HG02588 (cell line): ENCODE results near the gene PPP1R7.

ENCODE experiments used
- ATAC-seq: cut with Tn5 transposase; IDR thresholded peaks from one replicate; pipeline ENCODE4 v1.9.1; 2021; ENCODE audit warnings: mild to moderate bottlenecking, moderate library complexity; ENCODE audit not compliant: unreplicated experiment

Gene PPP1R7

DNA sequence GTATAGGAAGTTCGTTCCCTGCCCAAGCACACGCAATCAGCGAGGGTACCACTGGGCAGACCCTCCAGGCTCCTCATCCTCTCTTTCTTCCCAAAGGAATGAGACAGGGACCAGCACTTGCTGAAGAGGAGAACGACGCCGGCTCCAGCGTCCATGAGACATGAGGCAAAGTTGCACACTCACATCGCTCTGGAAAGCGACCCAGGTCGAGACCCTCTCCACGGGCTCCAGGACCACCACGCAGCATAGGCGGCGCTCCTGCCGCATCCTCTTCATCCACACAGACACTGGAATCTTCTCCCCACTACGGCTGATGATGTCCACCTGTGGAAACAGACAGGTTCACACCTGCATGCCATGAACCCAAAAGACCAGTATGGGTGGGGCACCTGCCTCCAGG lies 11.8 kb upstream of the PPP1R7 start:
- ATAC-seq: no peak

DNA sequence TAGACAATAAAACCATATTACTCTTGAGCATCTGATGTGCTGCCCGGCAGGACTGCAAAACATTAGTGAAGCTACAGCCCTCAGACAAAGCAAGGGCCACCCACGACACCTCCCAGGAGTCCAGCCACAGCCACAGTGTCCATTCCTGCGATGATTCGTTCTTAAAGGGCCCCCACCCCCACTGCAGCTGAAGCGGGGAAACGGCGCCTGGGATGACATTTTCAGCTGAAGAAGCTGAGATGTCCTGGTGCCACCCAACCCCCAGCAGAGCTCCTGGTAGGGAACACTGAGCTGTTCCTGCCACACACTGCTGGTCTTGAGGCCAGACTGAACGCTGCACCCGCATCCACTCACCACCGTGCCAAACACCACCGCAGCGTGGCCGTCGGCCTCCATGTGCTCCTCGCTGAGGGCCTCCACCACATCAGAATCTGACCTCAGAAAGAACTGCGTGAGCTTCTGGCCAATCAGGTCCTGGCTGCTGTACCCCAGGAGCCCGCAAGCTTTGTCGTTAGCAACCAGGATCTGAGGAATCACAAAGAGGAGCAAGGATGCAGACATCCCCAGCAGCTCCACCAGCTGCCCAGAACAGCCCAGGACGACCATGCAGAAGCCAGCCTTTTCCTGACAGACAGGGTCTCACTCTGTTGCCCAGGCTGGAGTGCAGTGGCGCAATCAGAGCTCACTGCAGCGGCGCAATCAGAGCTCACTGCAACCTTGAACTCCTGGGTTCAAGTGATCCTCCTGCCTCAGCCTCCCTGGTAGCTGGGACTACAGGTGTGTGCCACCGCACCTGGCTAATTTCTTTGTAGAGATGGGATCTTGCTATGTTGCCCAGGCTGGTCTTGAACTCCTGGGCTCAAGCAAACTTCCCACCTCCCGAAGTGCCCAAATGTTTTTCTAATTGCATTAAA lies 10.5 kb upstream of the PPP1R7 start:
- no peak for ATAC-seq

DNA sequence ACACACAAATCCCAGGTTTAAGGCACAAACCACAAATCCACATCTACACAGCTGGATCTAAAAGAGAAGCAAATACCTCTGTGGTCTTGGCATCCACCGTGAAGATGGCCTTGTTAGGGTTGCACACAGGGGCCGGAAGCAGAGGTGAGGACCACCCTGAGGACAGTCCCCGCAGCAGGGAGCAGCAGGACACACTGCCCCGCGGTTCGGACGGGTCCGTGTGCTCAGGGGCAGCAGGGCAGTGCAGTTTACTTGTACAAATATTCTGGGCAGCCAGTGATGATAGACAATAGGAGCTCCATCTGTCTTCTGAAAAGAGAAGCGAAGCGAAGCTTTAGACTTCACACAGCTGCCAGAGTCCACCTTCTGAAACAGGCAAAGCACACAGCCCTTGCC lies 9.8 kb upstream of the PPP1R7 start:
- ATAC-seq: no peak

DNA sequence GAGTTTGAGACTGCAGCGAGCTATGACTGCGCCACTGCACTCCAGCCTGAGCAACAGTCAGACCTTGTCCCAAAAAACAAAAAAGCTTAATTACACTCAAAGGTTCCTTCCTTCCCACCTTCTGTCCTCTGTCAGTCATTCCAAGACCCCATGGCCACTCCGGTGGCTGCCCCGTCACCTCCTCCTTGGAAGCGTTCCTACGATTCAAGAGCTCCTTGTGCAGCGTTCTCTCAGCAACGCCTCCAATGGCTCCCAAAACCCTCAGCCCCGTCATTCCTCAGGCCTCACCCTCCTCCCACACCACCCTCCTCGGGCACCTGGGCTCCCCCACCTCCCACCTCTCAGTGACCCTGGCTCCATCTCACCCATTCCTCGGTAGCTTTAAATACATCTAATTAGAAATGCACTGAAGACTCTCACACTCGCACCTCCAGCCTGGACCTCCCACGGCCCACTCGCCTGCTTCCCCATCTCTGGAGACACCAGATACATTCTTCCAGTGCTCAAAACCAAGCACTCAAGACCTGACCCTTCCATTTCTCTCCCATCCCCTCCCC lies 9.0 kb upstream of the PPP1R7 start:
- no peak for ATAC-seq

DNA sequence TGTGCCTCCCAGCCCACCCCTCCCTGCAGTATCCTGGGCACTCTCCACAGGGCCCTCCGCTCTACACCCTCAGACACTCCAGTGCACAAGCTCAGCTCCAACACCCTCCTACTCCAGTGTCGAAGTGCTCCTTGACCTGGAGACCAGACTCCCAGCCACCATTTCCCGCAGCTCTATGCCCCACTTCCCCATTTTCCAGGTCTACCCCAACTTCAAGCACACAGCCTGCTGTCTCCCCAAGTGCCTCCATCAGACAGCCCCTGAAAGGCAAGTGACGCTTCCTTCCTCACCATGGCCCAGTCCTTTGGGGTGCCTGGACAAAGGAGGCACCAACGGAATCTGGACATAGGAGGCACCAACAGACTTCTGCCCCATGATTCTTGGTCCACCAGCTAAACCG lies 8.2 kb upstream of the PPP1R7 start:
- ATAC-seq: no peak

DNA sequence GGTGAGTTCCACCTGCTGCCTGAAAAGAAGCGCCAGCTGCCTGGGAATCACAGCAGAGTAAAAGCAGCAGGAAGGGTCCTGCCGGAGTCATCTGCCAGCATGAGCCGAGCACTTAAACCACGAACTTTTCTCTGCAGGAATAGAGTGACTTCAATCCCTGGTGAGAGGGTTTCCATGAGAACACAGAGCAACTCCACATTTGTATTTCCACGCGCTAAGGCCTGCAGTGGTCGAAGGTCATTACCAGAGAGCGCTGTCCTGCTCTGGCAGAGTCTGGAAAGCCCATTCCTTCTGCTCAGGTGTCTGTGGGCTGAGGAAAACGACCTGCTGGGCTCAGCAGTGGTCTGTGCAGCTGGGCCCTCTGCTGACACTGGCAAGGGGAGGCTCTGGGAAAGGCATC lies 7.7 kb upstream of the PPP1R7 start:
- no peak for ATAC-seq

DNA sequence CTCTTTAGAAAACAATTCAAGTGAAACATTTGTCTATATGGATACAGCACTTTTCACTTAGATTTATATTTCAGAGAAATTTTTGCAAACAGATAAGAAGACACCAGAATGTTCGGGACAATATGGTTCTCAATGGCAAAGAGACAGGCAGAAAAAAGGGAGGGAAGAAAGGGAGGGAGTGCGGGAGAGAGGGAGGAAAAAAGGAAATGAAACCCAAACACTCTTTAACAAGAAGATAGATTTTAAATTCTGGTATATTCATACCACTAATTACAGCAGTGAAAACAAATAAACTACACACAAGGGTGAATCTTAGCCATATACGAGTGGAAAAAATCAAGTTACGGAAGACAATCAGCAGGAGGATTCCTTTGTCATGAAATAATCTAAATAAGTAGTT lies 4.0 kb upstream of the PPP1R7 start:
- no peak for ATAC-seq

DNA sequence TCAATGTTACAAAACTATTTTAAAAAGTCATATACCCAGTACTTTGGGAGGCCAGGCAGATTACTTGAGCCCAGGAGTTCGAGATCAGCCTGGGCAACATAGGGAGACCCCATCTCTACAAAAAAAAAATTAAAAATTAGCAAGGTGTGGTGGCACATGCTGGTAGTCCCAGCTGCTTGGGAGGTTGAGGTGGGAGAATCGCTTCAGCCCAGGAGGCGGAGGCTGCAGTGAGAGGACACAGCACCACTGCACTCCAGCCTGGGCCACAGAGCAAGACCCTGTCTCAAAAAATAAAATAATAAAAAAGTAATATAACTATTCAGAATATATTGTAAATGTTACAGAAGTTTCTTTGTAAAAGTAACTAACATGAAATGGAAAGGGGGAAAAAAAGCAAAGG lies 2.9 kb upstream of the PPP1R7 start:
- no peak for ATAC-seq

DNA sequence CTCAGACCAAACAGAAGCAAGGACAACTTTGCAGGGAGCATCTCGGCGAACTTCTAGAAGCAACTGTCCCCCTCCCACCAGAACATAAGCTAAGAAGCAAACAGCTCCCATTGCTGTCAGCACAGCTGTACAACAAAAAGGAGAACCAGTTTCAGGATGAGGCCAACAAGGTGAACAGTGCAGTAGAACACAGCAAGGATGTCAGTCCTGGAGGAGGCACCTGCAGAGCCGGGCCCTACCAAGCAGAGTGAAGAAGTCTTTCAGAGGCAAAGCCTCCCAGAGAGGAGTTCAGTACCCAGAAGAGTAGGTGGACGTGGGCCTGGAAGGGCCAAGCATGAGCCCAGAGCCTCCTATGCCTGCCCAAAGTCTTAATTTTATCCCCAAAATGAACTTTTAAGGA lies 2.0 kb upstream of the PPP1R7 start:
- no peak for ATAC-seq

DNA sequence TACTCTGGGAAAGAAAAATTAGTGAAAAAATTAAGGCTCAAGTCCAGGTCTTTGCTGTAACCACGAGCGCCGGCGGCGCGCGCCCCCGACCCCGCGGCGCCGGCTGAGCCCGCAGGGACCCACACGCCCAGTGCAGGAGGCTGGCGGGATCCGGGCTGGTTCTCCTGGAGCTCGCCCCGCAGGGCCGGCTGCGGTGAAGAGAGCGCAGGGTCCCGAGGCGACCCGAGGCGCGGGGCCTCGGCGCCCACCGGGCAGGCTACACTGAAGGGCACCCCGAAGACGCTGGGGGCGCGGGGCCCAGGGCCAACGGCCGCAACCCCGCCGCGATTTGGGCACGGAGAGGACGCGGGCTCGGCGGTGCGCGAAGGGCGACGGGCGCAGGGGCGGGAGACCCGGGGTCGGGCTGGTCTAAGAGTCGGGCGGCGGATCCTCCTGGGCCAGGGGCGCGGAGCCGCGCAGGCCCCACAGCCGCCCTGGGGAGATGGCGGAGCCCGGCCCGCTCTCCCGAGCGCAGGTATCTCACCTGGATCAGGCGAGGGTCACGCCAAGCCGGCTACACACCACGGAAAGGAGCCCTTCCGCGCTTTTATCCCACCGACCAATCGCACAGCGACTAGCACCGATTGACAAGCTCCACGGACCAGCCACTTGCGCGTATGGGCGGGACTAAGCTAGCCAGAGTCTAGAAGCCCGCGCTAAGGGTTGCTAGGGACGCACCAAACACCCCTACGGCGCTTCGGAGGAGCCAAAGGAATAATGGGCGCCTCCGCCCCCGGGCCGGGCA lies 1.2 kb upstream of the PPP1R7 start, which contains the start of gene PASK:
Gene PASK (minus strand): TSS at position 582 of the 784 bp plus-strand sequence. CDS start 6,440 bp downstream, outside the sequence.
- peak; percentile 64 for ATAC-seq

DNA sequence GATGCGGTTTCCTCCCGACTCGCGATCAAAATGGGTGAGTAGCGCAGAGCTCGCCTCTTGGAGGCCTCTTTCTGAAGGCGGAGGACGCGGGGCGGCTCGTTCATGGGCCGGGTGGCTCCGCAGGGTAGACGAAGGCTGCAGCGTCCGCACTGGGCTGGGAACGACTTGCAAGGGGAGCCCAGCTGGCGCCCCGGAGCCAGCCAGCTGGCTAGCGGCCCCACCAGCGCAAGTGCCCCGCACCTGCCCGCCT lies 667 bp upstream of the PPP1R7 start:
- peak; percentile 7 for ATAC-seq

DNA sequence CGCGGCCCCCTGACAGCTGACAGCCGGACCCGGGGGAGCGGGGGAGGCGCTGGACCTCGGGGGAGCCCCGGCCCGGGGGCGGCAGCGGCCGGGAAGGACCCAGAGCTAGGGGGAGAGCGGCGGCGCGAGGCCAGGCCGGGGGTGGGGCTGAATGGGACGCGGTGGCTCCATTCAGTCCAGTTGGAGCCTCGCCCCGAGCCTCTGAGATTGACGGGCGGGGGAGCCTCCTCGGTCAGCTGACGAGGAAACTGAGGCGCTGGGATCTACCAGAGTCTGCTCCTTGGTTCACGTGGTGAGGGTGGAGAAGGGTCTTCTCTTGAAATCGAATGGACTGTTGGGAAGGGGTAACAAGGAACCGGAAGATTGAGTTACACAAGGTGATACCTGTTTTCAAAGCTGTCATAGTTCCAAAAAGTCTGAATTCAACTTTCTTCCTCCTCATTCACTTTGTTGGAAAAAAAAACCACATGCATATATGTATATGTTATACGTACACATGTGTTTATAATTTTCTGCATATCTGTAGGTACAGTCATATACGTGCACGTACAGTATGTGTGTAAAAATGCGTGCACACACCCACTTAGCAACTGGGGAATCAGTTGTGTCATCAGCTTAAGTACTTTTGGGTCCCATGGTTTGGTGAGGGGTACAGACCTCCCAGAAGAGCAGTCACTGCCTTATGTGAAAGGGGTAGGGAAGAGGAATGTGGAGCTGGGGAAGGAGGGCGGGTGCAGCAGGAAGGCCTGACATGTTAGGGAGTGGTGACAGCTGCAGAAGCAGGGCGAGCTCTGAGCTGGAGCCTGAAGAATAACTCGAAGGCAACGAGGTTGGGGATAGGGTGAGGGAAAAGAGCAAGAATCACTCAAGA lies 628 bp downstream of the PPP1R7 start:
- ATAC-seq: no peak

DNA sequence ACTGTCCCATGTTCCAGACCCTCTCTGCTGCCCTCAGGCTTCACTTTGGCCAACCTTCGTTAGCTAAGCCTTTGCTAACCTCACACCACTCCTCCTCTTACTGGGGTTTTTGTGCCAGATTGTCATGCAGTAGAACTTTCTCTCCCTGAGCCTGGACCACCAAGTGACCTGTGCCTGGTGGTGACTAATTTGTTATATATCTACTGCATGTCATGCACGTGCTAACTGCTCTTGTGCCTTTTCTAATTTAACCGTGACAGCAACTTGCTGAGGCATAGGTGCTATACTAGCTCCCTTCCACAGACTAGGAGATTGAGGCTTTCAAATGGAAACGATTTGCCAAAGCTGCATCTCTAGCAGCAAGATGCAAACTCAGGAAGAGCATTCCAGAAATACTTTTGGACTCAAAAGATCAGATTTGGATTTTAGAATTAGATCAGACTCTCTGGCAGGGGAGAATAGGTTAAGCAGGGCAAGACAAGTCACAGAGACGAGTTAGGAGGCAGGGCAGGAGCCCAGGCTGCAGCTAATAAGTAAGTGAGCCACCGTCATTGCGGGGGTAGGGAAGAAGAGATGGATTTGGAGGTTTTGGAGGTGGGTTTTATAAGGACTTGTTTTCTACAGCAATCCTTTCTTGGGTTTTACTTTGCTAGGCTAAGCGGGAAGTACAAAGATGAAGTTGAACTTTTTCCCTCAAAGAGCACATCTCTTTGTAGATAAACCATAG lies 1.8 kb downstream of the PPP1R7 start:
- no peak for ATAC-seq

DNA sequence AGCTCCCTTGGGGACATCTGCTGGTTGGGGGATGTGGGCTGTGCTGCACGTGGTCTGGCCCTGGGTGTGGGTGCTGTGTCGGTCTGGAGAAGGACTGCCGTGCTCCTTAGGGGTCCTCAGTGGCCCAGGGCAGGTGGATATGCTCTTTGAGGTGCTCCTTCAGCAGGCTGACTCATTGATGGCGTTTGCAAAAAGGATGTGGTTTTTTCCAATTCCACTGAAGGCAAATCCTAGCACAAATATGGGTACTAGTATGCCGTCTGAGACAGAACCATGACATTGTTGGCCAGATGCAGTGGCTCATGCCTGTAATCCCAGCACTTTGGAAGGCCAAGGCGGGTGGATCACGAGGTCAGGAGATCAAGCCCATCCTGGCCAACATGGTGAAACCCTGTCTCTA lies 3.3 kb downstream of the PPP1R7 start:
- no peak for ATAC-seq

DNA sequence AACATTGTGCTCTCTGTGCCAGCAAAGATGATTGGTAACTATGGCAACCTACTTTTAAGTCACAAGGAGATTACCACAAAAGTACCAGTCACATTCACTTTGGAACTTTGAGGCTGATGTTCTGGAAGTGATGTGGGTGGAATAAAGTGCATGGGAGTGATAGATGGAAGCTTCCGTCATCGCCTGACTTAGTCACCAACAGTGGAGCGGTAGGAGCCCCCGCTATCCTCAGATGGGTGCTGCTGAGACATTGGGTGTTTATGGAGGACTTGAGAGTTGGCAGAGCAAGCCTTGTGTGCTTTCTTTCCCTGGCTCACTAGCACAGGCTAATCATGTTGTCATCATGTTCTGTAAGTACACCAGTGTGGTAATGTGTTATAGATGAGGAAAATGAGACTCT lies 4.6 kb downstream of the PPP1R7 start:
- no peak for ATAC-seq

DNA sequence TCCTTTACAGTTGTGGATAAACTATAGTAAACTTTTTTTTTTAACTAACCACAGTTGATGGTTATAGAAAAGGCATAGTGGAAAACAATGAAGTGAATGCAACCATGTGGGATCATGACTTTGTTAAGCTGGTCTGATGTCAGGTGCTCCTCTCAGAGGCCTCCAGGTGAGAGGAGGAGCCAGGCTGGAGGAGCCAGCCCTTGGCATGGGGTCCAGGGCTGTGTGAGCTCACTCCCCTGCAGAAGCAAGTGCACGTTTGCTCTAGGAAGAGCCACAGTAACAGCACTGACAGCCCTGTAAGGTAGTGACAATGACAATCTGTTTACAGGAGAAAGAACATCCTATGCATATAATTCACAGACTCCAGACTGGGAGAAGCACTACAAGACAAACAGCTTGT lies 5.7 kb downstream of the PPP1R7 start:
- no peak for ATAC-seq

DNA sequence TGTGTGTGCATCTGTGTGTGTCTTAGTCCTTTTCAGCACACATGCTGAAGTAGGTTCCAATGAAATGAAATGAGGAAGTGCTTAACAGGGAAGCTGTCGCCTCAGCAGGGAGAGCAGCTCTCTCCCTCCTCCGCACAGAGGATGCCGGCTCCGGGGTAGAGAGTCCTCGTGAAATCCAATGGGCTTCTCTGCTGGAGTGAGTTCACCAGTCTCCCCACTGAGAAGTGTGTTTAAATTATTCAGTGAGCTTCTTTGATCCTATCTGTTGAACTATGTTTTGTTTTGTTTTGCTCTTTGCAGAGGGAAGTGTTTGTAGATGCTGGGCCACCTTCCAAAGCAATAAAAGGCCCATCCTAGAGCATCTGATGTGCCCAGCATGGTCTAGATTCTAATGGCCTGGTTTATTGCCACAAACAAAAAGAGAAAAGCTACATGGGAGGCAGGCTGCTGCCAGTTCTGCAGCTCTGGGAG lies 6.7 kb downstream of the PPP1R7 start:
- no peak for ATAC-seq

DNA sequence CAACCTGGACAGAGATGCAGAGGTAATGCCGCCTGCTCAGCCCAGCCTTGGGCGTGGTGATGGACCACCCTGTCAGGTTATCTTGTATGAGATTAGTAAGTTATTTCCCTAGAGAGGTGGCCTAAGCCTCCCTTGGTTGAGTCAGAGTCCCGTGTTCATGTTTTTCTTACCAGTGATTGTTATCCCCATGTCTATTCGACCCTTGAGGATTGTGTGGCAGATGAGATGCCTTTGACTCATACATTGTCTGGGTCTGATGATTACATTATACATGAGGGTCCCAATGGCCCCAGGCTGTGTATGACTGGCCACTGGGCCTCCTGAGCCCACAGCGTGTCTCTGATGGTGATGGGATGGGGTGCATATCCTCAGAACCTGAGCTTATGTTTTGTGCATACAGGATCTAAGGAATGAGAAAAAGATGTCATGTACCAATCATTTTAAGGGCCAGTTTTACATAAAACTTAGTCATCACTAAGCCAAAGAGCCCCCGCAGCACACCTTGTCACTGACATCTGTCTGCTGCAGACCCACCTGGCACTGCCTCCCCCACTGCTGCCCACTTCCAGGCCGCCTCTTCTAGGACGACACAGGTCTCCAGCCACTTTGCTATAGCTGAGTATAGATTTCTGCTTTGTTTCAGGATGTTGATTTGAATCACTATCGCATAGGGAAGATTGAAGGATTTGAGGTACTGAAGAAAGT lies 7.7 kb downstream of the PPP1R7 start:
- ATAC-seq: no peak

DNA sequence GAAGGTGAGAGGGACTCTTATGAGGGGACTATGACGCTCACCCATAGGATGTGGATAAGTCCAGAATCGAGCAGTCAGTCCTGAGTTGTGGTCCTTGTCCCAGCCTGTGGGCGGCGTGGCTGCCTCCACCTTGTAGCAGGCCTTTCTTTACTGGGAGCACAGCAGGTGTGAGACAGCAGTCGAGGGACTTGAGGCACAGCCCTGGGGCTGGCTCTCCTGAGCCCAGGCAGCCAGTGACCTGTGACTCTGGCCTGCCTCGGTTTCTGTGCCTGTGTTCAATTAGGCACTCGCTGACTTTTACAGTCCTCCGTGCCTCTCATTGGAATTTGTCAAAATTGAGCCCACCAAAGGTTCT lies 8.3 kb downstream of the PPP1R7 start:
- no peak for ATAC-seq

DNA sequence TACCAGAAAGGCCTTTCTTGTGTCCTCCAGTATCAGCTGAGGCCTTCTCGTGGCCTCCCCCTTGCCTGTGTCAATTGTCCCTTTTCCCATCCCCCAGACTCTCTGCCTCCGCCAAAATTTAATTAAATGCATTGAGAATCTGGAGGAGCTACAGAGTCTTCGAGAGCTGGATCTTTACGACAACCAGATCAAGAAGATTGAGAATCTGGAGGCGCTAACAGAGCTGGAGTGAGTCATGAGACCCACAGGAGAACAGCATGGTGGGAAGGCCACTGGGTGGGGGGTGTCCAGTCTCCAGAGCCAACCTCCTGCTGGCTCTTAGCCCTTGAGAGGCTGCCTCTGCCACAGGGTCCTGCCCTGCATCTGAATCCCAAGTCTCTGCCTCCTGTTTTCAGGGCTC lies 8.8 kb downstream of the PPP1R7 start:
- ATAC-seq: no peak
